ENCODE results near the gene ADD1. TPM values are rescaled to one million over a fixed set of nuclear protein-coding genes. Genes with fewer than 3 reads are reported as not detected.
"Not testable (repeated sequence)": the region's sequence is repeated elsewhere in the genome, so short reads cannot be mapped to it uniquely, and the experiment has no call there.

The ADD1 gene
- total RNA-seq, 1 donor from 2014 or later: 212 TPM

DNA sequence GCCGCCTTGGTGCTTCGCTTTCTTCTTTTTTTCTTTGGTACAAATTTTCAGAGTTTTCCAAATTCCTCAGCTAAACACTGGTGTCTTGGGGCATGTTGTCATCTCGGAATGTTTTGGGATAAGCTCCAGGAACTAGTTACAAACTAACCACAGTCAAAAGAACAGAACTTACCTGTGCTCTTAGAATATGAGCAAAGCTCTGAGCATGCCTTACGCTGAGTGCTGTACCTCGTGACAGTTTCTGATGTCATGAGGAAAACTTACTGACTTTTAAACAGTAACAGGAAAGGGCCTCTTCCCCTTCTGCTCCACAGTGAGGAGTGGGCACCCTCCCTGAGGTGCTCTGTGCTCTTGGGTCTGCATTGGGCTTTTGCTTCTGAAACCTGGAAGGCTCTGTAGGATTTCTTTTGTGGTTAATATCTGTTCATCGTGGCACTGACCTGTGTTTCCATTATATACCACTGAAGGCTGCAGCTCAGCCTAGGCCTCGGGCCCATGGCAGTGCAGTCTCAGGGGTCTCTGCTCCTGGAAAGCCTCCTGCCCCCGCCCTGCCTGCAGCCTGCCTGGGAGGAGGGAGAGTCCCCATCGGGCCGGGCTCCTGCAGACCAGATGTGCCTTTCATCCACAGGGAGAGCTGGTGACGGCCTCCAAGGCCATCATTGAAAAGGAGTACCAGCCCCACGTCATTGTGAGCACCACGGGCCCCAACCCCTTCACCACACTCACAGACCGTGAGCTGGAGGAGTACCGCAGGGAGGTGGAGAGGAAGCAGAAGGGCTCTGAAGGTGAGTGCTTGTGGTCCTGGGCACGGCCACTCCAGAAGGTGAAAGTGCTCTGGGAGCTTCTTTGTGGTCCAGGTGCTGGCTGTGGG lies 70.8 kb downstream of the ADD1 start:
- Histone ChIP-seq H3K9me3 (replicated peaks) (peaks cover 5% of the 10 kb centered on the region), H3K36me3 (peaks cover 82% of the 10 kb centered on the region), H3K27ac (replicated peaks) (no peak overlapping the region), H3K4me1 (peaks cover 23% of the 10 kb centered on the region), H3K4me3 (no peak overlapping the region), H3K27me3 (ENCODE audit: low read depth) (no peaks in the 10 kb centered on the region)
- DNase-seq: no peak
- intact Hi-C loops (cut with micrococcal nuclease): no loop called here
- TF ChIP-seq, protein P1, sequence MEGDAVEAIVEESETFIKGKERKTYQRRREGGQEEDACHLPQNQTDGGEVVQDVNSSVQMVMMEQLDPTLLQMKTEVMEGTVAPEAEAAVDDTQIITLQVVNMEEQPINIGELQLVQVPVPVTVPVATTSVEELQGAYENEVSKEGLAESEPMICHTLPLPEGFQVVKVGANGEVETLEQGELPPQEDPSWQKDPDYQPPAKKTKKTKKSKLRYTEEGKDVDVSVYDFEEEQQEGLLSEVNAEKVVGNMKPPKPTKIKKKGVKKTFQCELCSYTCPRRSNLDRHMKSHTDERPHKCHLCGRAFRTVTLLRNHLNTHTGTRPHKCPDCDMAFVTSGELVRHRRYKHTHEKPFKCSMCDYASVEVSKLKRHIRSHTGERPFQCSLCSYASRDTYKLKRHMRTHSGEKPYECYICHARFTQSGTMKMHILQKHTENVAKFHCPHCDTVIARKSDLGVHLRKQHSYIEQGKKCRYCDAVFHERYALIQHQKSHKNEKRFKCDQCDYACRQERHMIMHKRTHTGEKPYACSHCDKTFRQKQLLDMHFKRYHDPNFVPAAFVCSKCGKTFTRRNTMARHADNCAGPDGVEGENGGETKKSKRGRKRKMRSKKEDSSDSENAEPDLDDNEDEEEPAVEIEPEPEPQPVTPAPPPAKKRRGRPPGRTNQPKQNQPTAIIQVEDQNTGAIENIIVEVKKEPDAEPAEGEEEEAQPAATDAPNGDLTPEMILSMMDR (IDR thresholded peaks at IDR 0.05; ENCODE audit: borderline replicate concordance): no peak

DNA sequence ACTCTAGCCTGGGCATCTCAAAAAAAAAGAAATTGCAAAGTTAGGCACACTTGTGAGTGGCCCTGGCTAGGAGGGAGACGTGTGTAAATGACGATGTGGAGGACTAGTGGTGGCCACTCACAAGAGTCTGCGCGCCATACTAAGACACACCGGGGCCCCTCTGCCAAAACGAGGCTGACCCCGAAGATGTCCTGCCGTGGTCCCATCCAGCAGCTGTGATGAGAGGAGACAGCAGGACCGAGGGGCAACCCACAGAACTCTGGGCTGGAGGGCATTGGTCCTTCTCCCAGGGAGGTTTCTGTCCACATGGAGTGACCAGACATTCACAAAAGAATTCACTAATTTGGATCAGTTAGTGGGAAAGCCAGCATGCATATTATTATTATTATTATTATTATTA lies 72.1 kb downstream of the ADD1 start:
- Histone ChIP-seq H3K27me3 (ENCODE audit: low read depth) (no peaks in the 10 kb centered on the region), H3K9me3 (replicated peaks) (peaks cover 11% of the 10 kb centered on the region), H3K27ac (replicated peaks) (no peak overlapping the region), H3K4me1 (peaks cover 12% of the 10 kb centered on the region), H3K36me3 (peaks cover 83% of the 10 kb centered on the region), H3K4me3 (no peak overlapping the region)
- TF ChIP-seq, protein P1 (IDR thresholded peaks at IDR 0.05; ENCODE audit: borderline replicate concordance): no peak
- no peak for DNase-seq
- intact Hi-C loops (cut with micrococcal nuclease): no loop called here

DNA sequence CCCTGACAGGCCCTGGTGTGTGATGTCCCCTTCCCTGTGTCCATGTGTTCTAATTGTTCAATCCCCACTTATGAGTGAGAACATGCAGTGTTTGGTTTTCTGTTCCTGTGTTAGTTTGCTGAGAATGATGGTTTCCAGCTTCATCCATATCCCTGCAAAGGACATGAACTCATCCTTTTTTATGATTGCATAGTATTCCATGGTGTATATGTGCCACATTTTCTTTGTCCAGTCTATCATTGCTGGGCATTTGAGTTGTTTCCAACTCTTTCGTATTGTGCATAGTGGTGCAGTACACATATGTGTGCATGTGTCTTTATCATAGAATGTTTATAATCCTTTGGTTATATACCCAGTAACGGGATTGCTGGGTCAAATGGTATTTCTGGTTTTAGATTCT lies 73.1 kb downstream of the ADD1 start:
- DNase-seq; H3K4me3 ChIP-seq; H3K27me3 ChIP-seq (ENCODE audit: low read depth); intact Hi-C loops (cut with micrococcal nuclease); H3K27ac ChIP-seq (replicated peaks): not testable (repeated sequence)
- H3K4me1 ChIP-seq: peaks cover 12% of the 10 kb centered on the region
- peaks cover 82% of the 10 kb centered on the region for H3K36me3 ChIP-seq
- H3K9me3 ChIP-seq (replicated peaks): peaks cover 11% of the 10 kb centered on the region

DNA sequence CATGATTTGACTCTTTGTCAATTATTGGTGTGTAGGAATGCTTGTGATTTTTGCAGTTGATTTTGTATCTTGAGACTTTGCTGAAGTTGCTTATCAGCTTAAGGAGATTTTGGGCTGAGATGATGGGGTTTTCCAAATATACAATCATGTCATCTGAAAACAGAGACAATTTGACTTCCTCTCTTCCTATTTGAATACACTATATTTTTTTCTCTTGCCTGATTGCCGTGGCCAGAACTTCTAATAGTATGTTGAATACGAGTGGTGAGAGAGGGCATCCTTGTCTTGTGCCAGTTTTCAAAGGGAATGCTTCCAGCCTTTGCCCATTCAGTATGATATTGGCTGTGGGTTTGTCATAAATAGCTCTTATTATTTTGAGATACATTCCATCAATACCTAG lies 74.7 kb downstream of the ADD1 start:
- peaks cover 82% of the 10 kb centered on the region for H3K36me3 ChIP-seq
- H3K4me3 ChIP-seq; intact Hi-C loops (cut with micrococcal nuclease); H3K27ac ChIP-seq (replicated peaks); DNase-seq; H3K27me3 ChIP-seq (ENCODE audit: low read depth): not testable (repeated sequence)
- H3K9me3 ChIP-seq (replicated peaks): peaks cover 11% of the 10 kb centered on the region
- H3K4me1 ChIP-seq: peaks cover 16% of the 10 kb centered on the region

DNA sequence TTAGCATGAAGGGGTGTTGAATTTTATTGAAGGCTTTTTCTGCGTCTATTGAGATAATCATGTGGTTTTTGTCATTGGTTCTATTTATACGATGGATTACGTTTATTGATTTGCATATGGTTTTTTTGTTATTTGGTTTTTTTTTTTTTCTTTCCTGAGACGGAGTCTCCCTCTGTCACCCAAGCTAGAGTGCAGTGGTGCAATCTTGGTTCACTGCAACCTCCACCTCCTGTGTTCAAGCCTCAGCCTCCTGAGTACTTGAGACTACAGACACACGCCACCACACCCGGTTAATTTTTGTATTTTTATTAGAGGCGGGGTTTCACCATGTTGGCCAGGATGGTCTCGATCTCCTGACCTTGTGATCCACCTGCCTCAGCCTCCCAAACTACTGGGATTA lies 75.1 kb downstream of the ADD1 start:
- Histone ChIP-seq H3K36me3 (peaks cover 82% of the 10 kb centered on the region), H3K9me3 (replicated peaks) (peaks cover 11% of the 10 kb centered on the region), H3K4me1 (peaks cover 17% of the 10 kb centered on the region)
- H3K27me3 ChIP-seq (ENCODE audit: low read depth); intact Hi-C loops (cut with micrococcal nuclease); H3K4me3 ChIP-seq; H3K27ac ChIP-seq (replicated peaks); DNase-seq: not testable (repeated sequence)

DNA sequence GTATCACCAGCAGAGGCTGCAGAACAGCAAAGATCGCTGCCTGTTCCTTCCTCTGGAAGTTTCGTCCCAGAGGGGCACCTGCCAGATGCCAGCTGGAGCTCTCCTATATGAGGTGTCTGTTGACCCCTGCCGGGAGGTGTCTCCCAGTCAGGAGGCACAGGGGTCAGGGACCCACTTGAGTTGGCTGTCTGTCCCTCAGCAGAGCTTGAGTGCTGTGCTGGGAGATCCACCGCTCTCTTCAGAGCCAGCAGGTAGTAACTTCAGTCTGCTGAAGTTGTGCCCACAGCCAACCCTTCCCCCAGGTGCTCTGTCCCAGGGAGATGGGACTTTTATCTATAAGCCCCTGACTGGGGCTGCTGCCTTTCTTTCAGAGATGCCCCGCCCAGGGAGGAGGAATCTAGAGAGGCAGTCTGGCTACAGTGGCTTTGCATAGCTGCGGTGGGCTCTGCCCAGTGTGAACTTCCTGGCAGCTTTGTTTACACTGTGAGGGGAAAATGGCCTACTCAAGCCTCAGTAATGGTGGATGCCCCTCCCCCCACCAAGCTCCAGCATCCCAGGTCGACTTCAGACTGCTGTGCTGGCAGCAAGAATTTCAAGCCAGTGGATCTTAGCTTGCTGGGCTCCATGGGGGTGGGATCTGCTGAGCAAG lies 78.9 kb downstream of the ADD1 start:
- Histone ChIP-seq H3K36me3 (peaks cover 86% of the 10 kb centered on the region), H3K27ac (replicated peaks) (peak overlapping the region; percentile 3), H3K4me1 (peaks cover 20% of the 10 kb centered on the region)
- DNase-seq; H3K4me3 ChIP-seq; H3K27me3 ChIP-seq (ENCODE audit: low read depth); H3K9me3 ChIP-seq (replicated peaks); intact Hi-C loops (cut with micrococcal nuclease): not testable (repeated sequence)

DNA sequence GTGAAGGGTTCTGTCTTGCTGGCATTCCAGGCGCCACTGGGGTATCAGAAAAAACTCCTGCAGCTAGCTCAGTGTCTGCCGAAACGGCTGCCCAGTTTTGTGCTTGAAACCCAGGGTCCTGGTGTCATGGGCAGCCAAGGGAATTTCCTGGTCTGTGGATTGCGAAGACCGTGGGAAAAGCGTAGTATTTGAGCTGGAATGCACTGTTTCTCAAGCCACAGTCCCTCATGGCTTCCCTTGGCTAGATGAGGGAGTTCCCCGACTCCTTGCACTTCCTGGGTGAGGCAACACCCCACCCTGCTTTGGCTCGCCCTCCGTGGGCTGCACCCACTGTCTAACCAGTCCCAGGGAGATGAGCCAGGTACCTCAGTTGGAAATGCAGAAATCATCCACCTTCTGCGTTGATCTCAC lies 79.5 kb downstream of the ADD1 start:
- intact Hi-C loops (cut with micrococcal nuclease): no loop called here
- Histone ChIP-seq H3K27me3 (ENCODE audit: low read depth) (no peaks in the 10 kb centered on the region), H3K36me3 (peaks cover 86% of the 10 kb centered on the region), H3K9me3 (replicated peaks) (peaks cover 6% of the 10 kb centered on the region), H3K4me1 (peaks cover 20% of the 10 kb centered on the region), H3K4me3 (no peak overlapping the region), H3K27ac (replicated peaks) (peak overlapping the region; percentile 3)
- TF ChIP-seq, protein P1 (IDR thresholded peaks at IDR 0.05; ENCODE audit: borderline replicate concordance): no peak
- DNase-seq: no peak
